Kidney epithelial cell (primary cell): Measurements from ENCODE around the gene GABRA4. TPM values are rescaled to one million over a fixed set of nuclear protein-coding genes. Genes with fewer than 3 reads are reported as not detected.

Experiments
- total RNA-seq: library from RNA; depleted of rRNA; stranded (reverse); fragments of >200 nt; gene quantifications from 2 replicates; pipeline ENCODE4 v1.2.3, GENCODE V29; 2015

GABRA4 gene
- total RNA-seq, 1 donor from 2014 or later, result not detected

Other genes starting within 250 kb of the GABRA4 start
- not detected in 2 replicates for gene COX7B2, start 84.3 kb downstream of the GABRA4 start, total RNA-seq
- not detected in 2 replicates for gene GABRB1, start 38.0 kb upstream of the GABRA4 start, total RNA-seq